Fibroblast of lung (primary cell): ENCODE measurements around the gene APBB2.

Source experiments
- CTCF ChIP-seq, 2 donors: IDR thresholded peaks in 1 of 2; conservative IDR thresholded peaks in 1 of 2; 1 replicate in 1 of 2; 2 replicates in 1 of 2; pipeline ENCODE4 v1.5.1; 2011 to 2012; ENCODE audit warnings: low read length in 2 of 2, control low read depth in 1 of 2, inconsistent platforms in 1 of 2, low read depth in 1 of 2, mild to moderate bottlenecking in 1 of 2
- EZH2 ChIP-seq: IDR thresholded peaks from 2 replicates; pipeline ENCODE4 v1.5.1; 2012; ENCODE audit warnings: low read length, control low read depth, mild to moderate bottlenecking; ENCODE audit errors: missing control alignments

- TF ChIP-seq CTCF (conservative IDR thresholded peaks at IDR 0.05 in 1 of 2, IDR thresholded peaks at IDR 0.05 in 1 of 2; ENCODE audit: low read depth in 1 of 2, low read length in 2 of 2) (no peak), EZH2 (no peak)
Measured at GRCh38 chr4:40938337-40938736, 276.0 kb downstream of the APBB2 start.
